GM19351 (cell line): Measurements from ENCODE around the gene ACOXL.
"Not testable (repeated sequence)": the region's sequence is repeated elsewhere in the genome, so short reads cannot be mapped to it uniquely, and the experiment has no call there.

Experiments
- ATAC-seq: cut with Tn5 transposase; IDR thresholded peaks from one replicate; pipeline ENCODE4 v1.9.1; 2021; ENCODE audit warnings: mild to moderate bottlenecking, moderate library complexity; ENCODE audit not compliant: unreplicated experiment

The ACOXL gene

DNA sequence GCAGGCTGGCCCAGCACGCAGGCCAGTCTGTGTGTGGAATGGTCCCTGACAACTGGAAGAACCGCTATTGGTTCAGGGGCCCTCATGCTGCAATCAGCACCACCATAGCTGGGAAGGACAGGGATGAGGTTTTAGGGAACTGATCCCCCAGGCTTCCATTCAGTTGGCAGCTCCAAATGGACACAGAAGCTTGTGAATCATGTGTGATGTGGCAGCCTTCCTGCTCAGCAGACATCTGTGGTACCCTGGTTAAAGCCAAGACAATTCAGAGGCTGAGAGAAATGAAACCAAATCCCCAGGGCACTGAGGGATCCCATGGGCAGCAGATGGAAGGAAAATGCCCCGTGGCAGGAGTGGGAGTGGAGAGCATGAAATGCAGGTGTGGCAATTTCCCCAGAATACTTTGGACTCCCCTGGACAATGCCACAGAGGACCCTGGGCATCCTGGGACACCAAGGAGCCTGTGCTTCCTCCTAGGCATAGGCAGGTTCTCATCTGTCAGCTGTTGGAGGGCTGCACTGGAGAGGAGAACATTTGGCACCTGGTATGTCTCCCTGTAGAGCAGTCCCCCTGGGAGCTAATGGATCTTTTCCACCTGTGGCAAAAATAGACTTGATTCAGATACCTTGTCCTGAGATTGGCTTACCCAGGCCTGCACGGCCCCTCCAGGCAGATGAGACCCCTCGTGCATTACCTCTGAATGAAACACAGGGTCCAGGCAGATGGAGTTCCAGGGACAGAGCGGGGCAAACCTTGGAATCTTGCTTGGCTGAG, 226.2 kb downstream of the ACOXL start:
- ATAC-seq: no peak

DNA sequence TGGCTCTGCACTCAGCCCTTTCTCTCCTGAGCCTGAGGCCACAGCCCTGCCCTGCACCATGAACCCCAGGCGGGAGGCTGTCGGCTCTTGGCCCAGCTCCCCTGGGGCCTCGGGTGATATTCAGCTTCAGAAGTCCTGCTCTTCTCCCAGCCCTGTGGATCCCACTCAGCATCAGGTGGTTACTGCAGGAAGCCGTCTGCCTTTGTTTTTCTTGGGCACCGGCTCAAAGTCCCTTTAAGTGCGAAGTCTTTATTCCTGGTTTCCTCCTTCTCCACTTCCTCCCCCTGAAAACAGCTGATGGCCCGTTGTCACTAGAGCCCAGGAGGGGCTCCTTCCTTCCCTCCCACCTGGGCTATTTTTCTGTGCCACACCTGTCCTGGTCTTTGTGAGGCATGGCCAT, 226.8 kb downstream of the ACOXL start:
- ATAC-seq: no peak

DNA sequence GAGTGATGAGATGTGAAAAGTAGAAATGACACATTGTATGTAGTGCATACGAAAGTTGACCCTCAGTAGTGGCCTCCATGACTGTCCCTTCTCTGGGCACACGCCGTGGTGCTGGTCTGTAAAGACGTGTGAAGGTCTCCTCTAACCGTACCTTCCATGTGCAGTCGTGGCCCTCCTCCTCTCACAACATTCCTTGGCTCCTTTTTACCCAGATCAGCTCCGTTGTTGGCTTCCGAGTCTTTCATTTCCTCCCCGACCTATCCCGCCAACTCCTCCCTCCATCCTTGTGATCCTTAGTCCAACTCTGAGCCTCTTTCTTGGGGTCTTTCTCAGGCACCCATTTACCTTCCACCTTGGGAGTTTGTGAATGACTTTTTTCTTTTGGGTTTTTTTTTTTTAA, 227.9 kb downstream of the ACOXL start:
- no peak for ATAC-seq

DNA sequence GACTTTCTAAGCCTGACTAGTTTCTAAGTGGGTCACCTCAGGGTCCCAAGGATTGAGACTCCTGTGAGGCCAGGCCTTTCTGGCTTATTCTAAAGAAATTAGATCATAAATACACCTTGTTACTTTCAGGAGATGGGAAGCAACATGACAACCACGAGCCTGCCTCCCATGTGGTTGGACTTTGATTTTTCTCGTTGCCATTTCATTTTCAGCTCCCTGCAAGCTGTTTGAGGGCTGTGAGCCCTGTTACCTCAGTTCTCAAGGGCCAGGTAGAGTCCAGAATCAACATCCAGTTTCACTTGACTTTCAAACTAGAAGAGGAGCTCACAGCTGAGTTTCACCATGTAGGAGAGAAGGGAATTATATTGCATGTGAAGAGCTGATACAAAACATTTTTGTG, 228.6 kb downstream of the ACOXL start:
- no peak for ATAC-seq

DNA sequence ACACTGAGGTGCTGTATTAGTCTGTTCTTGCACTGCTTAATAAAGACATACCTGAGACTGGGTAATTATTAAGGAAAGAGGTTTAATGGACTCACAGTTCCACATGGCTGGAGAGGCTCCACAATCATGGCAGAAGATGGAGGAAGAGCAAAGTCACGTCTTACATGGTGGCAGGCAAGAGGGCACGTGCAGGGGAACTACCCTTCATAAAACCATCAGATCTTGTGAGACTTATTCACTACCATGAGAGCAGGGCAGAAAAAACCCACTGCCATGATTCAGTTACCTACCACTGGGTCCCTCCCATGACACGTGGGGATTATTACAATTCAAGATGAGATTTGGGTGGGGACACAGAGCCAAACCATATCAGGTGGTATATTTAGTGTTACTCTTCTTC, 229.3 kb downstream of the ACOXL start:
- ATAC-seq: not testable (repeated sequence)

DNA sequence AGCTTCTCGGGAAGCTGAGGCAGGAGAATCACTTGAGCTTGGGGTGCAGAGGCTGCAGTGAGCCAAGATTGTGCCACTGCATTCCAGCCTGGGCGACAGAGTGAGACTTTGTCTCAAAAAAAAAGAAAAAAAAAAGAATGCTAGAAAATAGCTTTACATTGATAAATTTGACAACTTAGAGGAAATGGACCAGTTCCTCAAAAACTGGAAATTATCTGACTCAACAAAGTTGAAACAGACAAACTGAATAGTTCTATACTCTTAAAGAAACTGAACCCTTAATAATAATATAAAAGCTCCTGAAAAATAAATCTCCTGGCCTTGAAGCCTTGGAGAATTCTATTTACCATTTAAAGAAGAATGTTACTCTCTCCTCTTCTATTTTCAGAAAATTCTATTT, 237.3 kb downstream of the ACOXL start:
- no peak for ATAC-seq

DNA sequence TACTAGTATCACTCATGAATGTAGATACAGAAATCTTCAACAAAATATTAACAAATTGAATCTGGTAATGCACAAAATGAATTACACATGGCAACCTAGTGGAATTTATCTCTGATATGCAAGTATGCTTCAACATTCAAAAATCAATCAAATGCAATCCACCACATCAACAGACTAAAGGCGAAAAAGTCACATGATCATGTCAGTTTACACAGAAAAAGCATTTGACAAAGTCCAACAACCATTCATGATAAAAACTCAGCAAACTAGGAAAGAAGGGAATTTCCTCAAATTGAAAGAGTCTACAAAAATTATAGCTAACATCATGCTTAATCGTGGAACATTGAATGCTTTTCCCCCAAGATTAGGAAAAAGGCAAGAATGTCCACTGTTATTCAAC, 237.8 kb downstream of the ACOXL start:
- no peak for ATAC-seq

DNA sequence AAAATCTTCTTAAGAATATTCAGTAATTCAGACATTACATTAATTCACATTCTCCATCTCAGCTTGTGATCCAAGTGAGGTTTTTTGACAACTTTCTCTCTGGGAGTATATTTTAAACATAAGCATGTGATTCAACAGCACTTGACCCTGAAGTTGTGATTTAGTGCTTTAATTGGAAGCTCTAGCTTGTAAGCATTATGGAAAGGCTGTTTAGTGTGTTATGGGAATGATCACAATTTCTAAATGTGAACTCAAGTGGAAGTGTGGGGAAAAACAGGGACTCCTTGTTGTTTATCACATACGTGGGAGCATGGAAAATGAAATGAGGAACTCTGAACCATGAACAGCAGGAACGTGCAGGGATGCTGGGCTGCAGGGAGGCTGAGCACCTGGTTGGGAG, 239.4 kb downstream of the ACOXL start:
- no peak for ATAC-seq

DNA sequence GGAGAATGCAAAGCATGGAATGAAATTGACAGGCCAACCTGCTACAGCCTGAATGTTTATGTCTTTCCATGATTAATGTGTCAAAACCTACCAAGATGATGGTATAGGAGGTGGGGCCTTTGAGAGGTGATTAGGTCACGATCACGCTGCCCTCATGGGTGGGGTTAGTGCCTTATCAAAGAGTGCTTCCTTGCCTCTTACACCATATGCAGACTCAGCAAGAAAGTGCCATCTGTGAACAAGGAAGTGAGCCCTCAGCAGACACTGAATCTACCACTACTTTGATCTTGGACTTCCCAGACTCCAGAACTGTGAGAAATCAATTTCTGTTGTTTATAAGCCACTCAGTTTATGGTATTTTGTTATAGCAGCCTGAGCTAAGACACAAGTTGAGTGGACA, 240.9 kb downstream of the ACOXL start:
- ATAC-seq: no peak

DNA sequence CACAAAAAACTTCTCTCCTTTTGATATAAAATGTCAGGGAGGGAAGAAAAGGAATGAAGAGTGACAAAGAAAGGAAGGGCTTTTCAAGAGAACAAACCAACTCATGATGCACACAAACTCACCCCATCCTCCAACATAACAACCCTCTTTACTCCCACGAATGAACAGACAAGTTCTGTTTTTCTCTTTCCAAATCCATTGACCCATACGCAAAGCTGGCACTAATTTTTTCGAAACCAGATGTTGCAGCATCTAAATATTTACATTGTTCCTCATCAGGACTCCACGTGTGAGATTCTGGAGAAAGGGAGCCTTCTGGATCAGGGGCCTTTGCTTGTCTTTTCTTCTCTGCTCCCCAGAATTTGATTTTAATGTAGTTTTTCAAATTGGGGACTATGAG, 245.0 kb downstream of the ACOXL start:
- ATAC-seq: no peak

DNA sequence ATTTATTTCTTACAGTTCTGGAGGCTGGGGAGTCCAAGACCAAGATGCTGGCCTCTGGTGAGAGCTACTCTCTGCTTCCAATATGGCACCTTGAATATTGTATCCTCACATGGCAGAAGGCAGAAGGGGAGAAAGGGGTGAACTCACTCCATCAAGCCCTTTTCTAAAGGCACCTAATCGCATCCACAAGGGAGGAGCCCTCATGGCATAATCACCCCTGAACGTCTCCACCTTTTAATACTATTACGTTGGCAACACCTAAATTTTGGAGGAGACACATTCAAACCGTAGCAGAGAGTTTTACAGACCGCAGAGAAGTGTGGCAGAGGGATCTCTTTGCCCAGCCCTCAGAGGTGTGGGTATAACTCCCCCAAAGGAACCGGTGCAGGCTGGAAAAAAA, 245.8 kb downstream of the ACOXL start:
- no peak for ATAC-seq

DNA sequence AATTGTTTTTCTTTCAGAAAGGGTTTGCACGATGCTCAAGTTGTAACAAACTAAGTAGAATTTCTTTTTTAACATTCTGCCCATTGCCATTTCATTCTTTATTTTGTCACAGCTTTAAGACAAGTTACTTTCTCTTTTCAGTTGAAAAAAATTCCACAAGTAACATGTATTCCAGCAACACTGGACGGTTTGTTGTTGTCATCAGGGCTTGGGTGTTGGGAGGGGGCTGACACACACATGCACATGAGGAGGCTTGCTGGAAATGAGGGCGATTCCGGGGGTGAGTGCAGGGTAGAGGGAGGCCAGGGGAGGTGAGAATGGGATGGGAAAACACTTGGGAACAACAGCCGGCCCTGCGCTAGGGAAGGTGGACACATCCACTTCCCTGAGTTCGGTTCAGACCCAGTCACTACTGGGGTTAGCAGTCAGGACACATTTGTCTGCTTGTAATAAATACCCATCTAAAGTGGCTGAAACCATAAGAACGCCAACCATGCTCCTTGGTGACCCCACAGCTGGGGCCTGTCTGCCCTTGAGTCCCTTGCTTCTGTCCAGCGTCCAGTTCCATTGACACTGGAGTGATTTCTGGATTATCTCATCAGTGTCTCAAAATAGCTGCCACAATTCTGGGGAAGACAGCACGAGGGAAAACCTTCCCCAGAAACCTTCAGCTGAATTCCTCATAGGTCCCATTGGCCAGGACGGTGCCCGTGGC, 246.5 kb downstream of the ACOXL start:
- no peak for ATAC-seq

DNA sequence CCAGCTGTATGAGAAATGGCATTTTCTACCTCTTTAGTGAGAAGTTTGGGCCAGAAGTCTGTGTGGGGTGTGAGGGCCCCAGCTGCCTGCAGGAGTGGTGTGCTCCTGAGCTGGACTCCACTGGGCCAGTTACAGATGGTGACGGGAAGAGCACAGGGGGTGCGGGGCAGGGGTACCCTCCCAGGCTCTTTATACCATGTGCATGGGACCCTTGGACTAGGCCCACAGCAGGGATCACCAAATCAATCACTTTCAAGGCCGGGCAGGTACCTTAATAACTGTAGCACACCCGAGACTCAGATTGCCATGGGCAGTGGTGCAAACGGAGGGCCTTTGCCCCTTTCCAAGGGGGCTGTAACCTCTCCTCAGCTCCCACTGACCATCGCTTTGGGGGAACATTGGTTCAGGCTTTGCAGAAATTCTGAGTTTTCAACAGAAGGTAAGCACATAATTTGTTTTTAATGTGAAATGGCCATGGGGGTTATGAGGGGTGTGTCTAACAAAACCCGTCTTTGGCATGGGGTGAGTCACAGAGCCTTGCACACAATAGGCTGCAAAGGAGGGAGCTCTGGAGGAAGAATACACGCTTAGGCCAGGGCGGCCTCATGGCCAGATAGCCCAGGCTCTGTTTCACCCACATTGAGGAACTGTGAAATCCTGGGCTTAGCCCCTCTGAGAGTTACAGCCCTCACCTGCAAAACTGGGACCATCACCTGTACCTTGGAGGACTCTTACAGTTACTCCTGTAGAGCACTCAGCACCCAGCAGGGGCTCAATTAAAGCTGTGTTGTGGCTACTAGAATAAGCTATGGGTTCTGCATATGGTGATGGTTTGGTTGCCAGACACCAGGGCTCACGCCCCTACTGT, 247.3 kb downstream of the ACOXL start:
- no peak for ATAC-seq

DNA sequence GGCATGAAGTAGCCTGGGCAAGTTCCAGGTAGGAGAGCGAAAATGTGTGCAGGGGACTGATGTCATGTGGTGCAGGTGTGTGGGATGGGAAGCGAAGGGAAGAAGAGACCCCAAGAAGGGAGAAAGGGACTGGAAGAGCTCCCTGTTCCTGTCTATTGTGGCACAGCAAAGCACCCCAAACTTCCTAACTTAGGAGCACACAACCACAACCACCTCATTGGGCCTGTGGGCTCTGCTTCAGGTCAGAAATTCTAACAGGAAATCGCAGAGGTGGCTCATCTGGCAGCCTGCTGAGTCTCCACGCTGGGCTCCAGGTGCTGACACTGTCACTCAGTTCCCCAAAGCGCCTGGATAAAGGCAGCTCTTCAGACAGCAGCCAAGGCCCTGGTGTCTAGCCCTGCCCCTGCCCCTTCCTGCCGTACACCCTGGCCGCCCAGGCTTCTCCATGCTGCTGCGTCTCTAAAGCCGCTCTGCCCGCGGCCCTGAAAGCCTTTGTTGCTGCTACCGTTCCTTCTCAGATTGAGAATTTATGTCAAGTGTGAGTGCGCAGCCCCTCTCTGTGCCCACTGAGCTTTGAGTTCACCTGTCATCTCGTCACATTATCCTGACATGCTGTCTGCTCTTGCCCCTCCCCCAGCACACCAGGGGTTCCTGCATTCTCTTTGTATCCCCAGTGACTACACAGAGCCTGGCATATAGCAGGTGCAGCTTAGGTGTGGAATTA, 248.1 kb downstream of the ACOXL start:
- ATAC-seq: no peak

DNA sequence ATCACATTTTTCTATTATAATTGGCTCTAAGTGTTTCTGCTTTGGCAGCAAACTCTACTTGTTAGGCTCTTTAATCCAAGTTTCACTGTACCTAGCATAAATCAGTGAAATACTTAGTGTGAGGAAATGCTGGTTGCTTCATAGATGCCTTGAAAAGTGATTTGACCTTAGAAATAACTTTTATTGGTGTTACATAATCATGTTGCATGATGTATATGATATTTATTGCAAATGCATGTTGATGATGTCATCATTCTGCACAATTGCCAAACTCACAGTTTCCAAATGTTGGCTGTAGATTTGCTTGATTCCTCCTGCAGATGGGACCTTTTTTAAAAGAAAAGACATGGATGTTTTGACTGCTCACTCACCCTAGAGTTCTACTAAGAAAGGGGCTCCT, 250.8 kb downstream of the ACOXL start:
- no peak for ATAC-seq

DNA sequence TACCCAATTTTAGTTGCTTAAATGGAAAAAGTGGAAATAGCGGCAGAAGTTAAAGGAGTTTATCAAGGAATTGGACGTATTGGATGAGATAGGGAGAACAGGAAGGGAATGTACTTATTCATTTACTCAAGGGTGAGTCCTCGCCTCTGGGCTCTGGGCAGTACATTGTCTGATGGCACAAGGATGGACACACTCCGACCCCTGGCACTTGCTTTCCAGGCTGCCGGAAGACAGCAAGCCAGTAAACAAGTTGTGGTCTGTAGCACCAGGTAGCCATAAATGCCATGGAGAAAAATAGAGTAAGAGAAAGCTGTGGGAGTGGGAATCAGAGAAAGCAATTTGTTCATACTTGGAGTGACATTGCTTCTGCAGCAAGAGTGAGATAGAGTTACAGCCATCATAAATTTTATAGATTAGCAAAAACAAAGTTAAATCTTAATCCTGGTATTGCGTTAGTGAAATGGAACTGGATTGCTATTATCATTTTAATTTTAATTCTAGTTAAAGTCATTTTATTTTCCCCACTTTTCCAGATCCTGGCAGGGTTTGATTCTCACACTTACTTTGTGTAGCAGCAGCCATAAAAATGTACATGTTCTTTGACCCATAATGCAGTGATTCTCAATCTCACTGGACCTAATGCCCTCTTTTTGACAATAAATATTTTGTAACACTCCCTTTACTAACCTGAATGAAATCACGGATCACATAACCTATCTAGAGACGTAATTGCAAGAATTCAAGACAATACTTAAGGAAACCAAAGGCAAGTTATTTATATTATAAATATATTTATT, 252.5 kb downstream of the ACOXL start:
- ATAC-seq: no peak

DNA sequence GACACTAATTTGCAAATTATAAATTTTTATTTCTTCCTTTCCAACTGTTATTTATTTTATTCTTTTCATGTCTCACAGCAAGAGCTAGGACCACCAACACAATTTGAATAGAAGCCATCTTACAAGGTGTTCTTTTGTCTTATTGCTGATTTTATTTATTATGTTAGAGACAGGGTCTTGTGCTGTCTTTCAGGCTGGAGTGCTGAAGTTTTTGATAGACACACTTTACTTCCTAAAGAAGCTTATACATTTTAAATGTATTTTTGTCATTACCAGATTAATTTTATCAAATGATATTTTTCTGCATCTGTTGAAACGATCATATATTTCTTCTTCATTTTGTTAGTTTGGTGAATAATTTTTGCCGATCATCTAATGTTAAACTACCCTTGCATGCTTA, 258.1 kb downstream of the ACOXL start:
- ATAC-seq: no peak

DNA sequence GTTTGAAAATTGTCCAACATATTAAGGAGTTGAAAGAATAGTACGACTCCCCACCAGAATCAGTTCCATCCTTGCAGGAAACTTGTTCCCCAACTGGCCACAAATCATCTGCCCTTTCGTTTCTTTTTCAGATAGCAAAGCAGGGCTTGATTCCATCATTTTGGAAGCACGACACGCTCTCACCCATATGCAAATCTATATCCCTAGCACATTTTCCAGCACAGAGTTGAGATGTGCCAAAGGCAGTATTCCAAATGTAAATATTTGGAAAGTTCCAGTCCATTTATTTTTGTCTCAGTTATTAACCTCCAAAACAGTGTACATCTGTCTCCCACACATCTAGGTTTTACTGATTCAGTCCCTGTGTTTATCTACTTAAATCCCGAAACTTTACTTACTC, 259.5 kb downstream of the ACOXL start:
- no peak for ATAC-seq

DNA sequence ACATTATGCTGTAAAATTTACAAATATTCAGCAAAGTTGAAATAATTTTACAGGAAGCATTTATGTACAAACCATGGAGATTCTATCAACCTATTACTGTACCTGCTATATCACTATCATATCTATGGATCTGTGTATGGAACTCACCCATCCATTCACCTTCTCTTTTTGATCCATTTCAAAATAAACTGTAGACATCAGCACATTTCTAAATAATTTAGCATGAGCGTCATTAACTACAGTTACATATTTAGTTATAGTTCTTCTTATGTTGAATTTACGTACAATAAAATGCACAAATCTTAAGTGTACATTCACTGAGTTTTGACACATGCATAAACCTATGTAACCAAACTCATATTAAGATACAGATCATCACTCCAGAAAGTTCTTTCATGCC, 260.5 kb downstream of the ACOXL start:
- no peak for ATAC-seq

DNA sequence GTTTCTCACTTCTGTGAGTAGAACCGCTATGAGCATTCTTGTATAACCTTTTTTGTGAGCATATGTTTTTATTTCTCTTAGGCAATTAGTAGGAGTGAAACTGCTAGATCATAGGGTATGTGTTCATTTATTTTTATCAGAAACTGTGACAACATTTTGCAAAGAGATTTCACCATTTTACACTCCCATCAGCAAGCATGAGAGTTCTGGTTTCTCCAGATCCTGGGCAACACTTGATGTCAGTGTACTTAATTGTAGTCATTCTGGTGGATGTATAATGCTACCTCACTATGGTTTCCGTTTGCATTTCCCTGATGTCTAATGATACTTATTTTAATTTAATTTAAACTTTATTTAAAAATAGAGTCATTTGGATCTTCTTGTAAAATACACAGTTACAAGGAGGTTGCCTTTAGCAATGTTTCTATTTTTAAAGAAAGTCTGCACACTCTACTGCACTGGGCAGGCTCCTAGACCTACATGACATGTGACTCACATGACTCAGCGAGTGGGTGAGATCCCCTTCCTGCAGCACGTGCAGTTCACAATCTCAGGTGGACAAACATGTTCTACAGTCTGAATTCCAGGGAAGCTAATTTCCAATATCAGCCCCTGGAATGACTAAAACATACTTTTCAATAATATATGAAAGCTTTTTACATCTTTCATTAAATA, 261.3 kb downstream of the ACOXL start:
- ATAC-seq: no peak
